WTC11 (cell line): Measurements from ENCODE around the gene PAK5. TPM values are rescaled to one million over a fixed set of nuclear protein-coding genes. Genes with fewer than 3 reads are reported as not detected.

Source experiments
- total RNA-seq: library from RNA; stranded (reverse); gene quantifications from 3 replicates; pipeline ENCODE4 v1.2.3, GENCODE V29; 2021

PAK5 gene
- total RNA-seq, 1 experiment from 2014 or later = 0.31 TPM

Other genes with a start within 250 kb of the PAK5 start
- 7.1 to 10.3 TPM (median 10.3 TPM) in 3 replicates for gene ANKEF1, start 195.9 kb upstream of the PAK5 start, total RNA-seq